ENCODE data around the gene BCL6B.

Gene BCL6B

DNA sequence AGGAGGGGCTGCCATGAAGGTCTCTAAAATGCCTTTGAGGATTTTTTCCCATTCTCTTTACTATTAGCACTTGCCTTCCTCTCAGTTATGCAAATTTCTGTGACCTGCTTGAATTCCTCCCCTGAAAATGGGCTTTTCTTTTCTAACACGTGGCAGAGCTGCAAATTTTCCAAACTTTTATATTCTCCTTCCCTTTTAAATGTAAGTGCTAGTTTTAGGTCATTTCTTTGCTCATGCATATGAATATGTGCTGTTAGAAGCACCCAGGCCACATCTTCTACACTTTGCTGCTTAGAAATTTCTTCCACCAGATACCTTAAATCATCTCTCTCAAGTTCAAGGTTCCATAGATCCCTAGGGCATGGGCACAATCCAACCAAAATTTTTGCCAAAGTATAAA lies 45.4 kb downstream of the BCL6B start:
- DNase-seq (no peak), ATAC-seq (ENCODE audit: insufficient read depth, low read depth) (no peak)
- H3K27me3 ChIP-seq (ENCODE audit: insufficient read depth, low read length, poor library complexity) = peaks cover 7% of the 10 kb centered on the region
- TF ChIP-seq, protein P1, sequence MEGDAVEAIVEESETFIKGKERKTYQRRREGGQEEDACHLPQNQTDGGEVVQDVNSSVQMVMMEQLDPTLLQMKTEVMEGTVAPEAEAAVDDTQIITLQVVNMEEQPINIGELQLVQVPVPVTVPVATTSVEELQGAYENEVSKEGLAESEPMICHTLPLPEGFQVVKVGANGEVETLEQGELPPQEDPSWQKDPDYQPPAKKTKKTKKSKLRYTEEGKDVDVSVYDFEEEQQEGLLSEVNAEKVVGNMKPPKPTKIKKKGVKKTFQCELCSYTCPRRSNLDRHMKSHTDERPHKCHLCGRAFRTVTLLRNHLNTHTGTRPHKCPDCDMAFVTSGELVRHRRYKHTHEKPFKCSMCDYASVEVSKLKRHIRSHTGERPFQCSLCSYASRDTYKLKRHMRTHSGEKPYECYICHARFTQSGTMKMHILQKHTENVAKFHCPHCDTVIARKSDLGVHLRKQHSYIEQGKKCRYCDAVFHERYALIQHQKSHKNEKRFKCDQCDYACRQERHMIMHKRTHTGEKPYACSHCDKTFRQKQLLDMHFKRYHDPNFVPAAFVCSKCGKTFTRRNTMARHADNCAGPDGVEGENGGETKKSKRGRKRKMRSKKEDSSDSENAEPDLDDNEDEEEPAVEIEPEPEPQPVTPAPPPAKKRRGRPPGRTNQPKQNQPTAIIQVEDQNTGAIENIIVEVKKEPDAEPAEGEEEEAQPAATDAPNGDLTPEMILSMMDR (IDR thresholded peaks at IDR 0.05; ENCODE audit: borderline replicate concordance, extremely low read depth, low read length, poor library complexity, severe bottlenecking) = no peak
- no peak for TF ChIP-seq EZH2 (IDR thresholded peaks at IDR 0.05; ENCODE audit: borderline replicate concordance, low read depth, low read length, severe bottlenecking)
- no peak overlapping the region for H2AFZ ChIP-seq (ENCODE audit: low read depth, low read length)
- H3K4me3 ChIP-seq (ENCODE audit: low read depth in 1 of 2, low read length in 2 of 2) = no peak overlapping the region
- H3K36me3 ChIP-seq (ENCODE audit: insufficient read depth, low read length) = no peaks in the 10 kb centered on the region
- H3K27ac ChIP-seq (ENCODE audit: low read length) = no peak overlapping the region
- no peak overlapping the region for H3K9ac ChIP-seq (ENCODE audit: low read depth, low read length)
- H3K9me3 ChIP-seq (ENCODE audit: insufficient read depth, low read length, severe bottlenecking) = peaks cover 4% of the 10 kb centered on the region
- H4K20me1 ChIP-seq (ENCODE audit: insufficient read depth, low read length) = no peaks in the 10 kb centered on the region
- H3K4me1 ChIP-seq (ENCODE audit: insufficient read depth, low read length) = no peaks in the 10 kb centered on the region
- no peak overlapping the region for H3K4me2 ChIP-seq (ENCODE audit: insufficient read depth, low read length)
- no peaks in the 10 kb centered on the region for H3K79me2 ChIP-seq (ENCODE audit: insufficient read depth, low read length)

- no peak overlapping the region for H3K27ac ChIP-seq (ENCODE audit: low read length)
- no peak overlapping the region for H3K4me3 ChIP-seq (ENCODE audit: low read depth in 1 of 2, low read length in 2 of 2)
- H3K79me2 ChIP-seq (ENCODE audit: insufficient read depth, low read length) = no peaks in the 10 kb centered on the region
- peaks cover 4% of the 10 kb centered on the region for H3K9me3 ChIP-seq (ENCODE audit: insufficient read depth, low read length, severe bottlenecking)
- H3K27me3 ChIP-seq (ENCODE audit: insufficient read depth, low read length, poor library complexity) = peaks cover 2% of the 10 kb centered on the region
- H4K20me1 ChIP-seq (ENCODE audit: insufficient read depth, low read length) = no peaks in the 10 kb centered on the region
- ATAC-seq (ENCODE audit: insufficient read depth, low read depth) (no peak), DNase-seq (no peak)
- no peak overlapping the region for H3K9ac ChIP-seq (ENCODE audit: low read depth, low read length)
- H3K36me3 ChIP-seq (ENCODE audit: insufficient read depth, low read length) = no peaks in the 10 kb centered on the region
- TF ChIP-seq EZH2 (IDR thresholded peaks at IDR 0.05; ENCODE audit: borderline replicate concordance, low read depth, low read length, severe bottlenecking) = no peak
- TF ChIP-seq, protein P1 (IDR thresholded peaks at IDR 0.05; ENCODE audit: borderline replicate concordance, extremely low read depth, low read length, poor library complexity, severe bottlenecking) = no peak
- H3K4me1 ChIP-seq (ENCODE audit: insufficient read depth, low read length) = no peaks in the 10 kb centered on the region
- H2AFZ ChIP-seq (ENCODE audit: low read depth, low read length) = no peak overlapping the region
- no peak overlapping the region for H3K4me2 ChIP-seq (ENCODE audit: insufficient read depth, low read length)
Observed at GRCh38 chr17:7070712-7071111, 47.9 kb downstream of the BCL6B start.

DNA sequence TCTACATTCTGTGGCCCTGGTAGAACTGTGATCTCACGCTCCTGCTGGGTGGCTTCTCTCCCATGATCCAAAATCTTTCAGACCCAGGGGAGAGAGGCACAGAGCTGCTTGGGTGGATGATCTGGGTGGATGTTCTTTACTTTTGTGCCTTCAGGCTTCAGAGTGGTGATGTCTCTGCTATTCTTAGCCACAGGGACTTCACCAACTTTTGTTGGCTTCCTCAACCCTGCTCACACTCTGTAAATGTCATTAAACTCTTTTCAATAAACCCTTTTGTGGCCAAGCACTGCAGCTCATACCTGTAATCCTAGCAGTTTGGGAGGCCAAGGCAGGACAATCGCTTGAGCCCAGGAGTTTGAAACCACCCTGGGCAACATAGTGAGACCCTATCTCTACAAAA lies 49.6 kb downstream of the BCL6B start:
- Histone ChIP-seq H3K9me3 (ENCODE audit: insufficient read depth, low read length, severe bottlenecking) (peaks cover 4% of the 10 kb centered on the region), H3K4me3 (ENCODE audit: low read depth in 1 of 2, low read length in 2 of 2) (no peak overlapping the region), H3K27ac (ENCODE audit: low read length) (no peak overlapping the region), H3K9ac (ENCODE audit: low read depth, low read length) (no peak overlapping the region), H2AFZ (ENCODE audit: low read depth, low read length) (no peak overlapping the region), H3K79me2 (ENCODE audit: insufficient read depth, low read length) (no peaks in the 10 kb centered on the region), H4K20me1 (ENCODE audit: insufficient read depth, low read length) (no peaks in the 10 kb centered on the region), H3K4me1 (ENCODE audit: insufficient read depth, low read length) (no peaks in the 10 kb centered on the region), H3K36me3 (ENCODE audit: insufficient read depth, low read length) (no peaks in the 10 kb centered on the region), H3K27me3 (ENCODE audit: insufficient read depth, low read length, poor library complexity) (peaks cover 2% of the 10 kb centered on the region), H3K4me2 (ENCODE audit: insufficient read depth, low read length) (no peak overlapping the region)
- DNase-seq (no peak), ATAC-seq (ENCODE audit: insufficient read depth, low read depth) (no peak)
- no peak for TF ChIP-seq EZH2 (IDR thresholded peaks at IDR 0.05; ENCODE audit: borderline replicate concordance, low read depth, low read length, severe bottlenecking)
- TF ChIP-seq, protein P1 (IDR thresholded peaks at IDR 0.05; ENCODE audit: borderline replicate concordance, extremely low read depth, low read length, poor library complexity, severe bottlenecking) = no peak

DNA sequence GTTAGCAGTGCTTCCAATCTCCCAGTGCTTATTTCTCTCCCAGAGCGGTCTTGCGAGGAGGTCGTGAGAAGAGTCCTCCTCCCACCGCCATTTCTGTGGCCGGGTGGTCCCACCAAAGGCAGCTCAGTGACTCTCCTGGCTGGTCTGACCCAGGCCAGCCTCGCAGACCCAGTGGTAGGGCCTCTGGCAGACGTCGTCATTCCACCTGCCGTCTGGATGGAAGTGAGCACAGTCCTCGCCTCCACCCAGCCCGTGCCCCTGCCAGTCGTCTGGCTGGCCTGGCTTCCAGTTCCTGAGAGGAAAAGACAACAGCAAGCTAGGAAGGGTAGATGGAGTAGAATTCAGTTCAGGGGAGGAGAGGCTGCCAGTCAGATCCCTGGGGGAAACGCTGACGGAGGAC lies 52.1 kb downstream of the BCL6B start:
- H3K9me3 ChIP-seq (ENCODE audit: insufficient read depth, low read length, severe bottlenecking) = no peaks in the 10 kb centered on the region
- no peak overlapping the region for H3K27ac ChIP-seq (ENCODE audit: low read length)
- H2AFZ ChIP-seq (ENCODE audit: low read depth, low read length) = no peak overlapping the region
- no peak overlapping the region for H3K4me2 ChIP-seq (ENCODE audit: insufficient read depth, low read length)
- H3K9ac ChIP-seq (ENCODE audit: low read depth, low read length) = no peak overlapping the region
- no peak overlapping the region for H3K4me3 ChIP-seq (ENCODE audit: low read depth in 1 of 2, low read length in 2 of 2)
- no peaks in the 10 kb centered on the region for H3K79me2 ChIP-seq (ENCODE audit: insufficient read depth, low read length)
- H3K36me3 ChIP-seq (ENCODE audit: insufficient read depth, low read length) = no peaks in the 10 kb centered on the region
- H4K20me1 ChIP-seq (ENCODE audit: insufficient read depth, low read length) = no peaks in the 10 kb centered on the region
- no peak for ATAC-seq (ENCODE audit: insufficient read depth, low read depth)
- TF ChIP-seq, protein P1 (IDR thresholded peaks at IDR 0.05; ENCODE audit: borderline replicate concordance, extremely low read depth, low read length, poor library complexity, severe bottlenecking) = no peak
- no peak for TF ChIP-seq EZH2 (IDR thresholded peaks at IDR 0.05; ENCODE audit: borderline replicate concordance, low read depth, low read length, severe bottlenecking)
- no peaks in the 10 kb centered on the region for H3K4me1 ChIP-seq (ENCODE audit: insufficient read depth, low read length)
- no peak for DNase-seq
- peaks cover 2% of the 10 kb centered on the region for H3K27me3 ChIP-seq (ENCODE audit: insufficient read depth, low read length, poor library complexity)

Measured in DND-41 (cell line).